SK-N-SH (cell line): ENCODE data around the gene TMEM140. TPM values are rescaled to one million over a fixed set of nuclear protein-coding genes. Genes with fewer than 3 reads are reported as not detected.

Experiments used
- CTCF ChIA-PET: fragments of 300-600, 350-600 bp; formaldehyde crosslinking; extraction: SDS; loops from one replicate; lab custom pipeline; 2021; lab: Yijun Ruan, JAX
- POLR2A ChIA-PET: fragments of 350-600 bp; sonication (Branson Sonifier 250); formaldehyde crosslinking; extraction: SDS; loops from one replicate; lab custom pipeline; 2020; ENCODE audit warnings: antibody characterized with exemption, inconsistent platforms; lab: Yijun Ruan, JAX
- DNase-seq: peaks from one replicate; pipeline ENCODE4 v3.0.0; 2012
- H2AFZ ChIP-seq: fragments of 200-600 bp; sonication (generic); 2 replicates; pipeline ENCODE4 v1.8.1; 2016; ENCODE audit warnings: antibody characterized with exemption, mild to moderate bottlenecking, low read depth
- H3F3A ChIP-seq: fragments of 200-600 bp; sonication (generic); replicated peaks from 2 replicates; pipeline ENCODE3; 2016; ENCODE audit warnings: antibody characterized with exemption, mild to moderate bottlenecking; ENCODE audit not compliant: insufficient read depth
- H3K27ac ChIP-seq, 2 experiments: fragments of 200-500 bp in 1 of 2; fragments of 200-600 bp in 1 of 2; sonication (Bioruptor generic) in 1 of 2; sonication (generic), shearing (Covaris generic) in 1 of 2; 2 replicates each; pipeline versions ENCODE4 v1.5.1 to v1.6.1; 2014 to 2016; ENCODE audit warnings: low read depth in 2 of 2, inconsistent platforms in 1 of 2, low read length in 1 of 2, mild to moderate bottlenecking in 1 of 2, mixed read lengths in 1 of 2
- H3K27me3 ChIP-seq: fragments of 200-600 bp; sonication (generic), shearing (Covaris generic); 2 replicates; pipeline ENCODE4 v1.6.1; 2016; ENCODE audit warnings: mixed run types; ENCODE audit not compliant: insufficient read depth
- H3K36me3 ChIP-seq, 2 experiments: fragments of 200-500 bp in 1 of 2; fragments of 200-600 bp in 1 of 2; sonication (Bioruptor generic) in 1 of 2; sonication (generic) in 1 of 2; replicated peaks in 1 of 2; 2 replicates each; pipeline versions ENCODE3 to v1.5.1; 2014 to 2016; ENCODE audit warnings: low read length in 1 of 2, mild to moderate bottlenecking in 1 of 2; ENCODE audit not compliant: insufficient read depth in 2 of 2, control insufficient read depth in 1 of 2
- H3K4me1 ChIP-seq, 2 experiments: fragments of 200-500 bp in 1 of 2; fragments of 200-600 bp in 1 of 2; sonication (Bioruptor generic) in 1 of 2; sonication (generic), shearing (Covaris generic) in 1 of 2; 2 replicates each; pipeline versions ENCODE4 v1.5.1 to v1.6.1; 2014 to 2016; ENCODE audit warnings: low read depth in 1 of 2, low read length in 1 of 2, mixed run types in 1 of 2; ENCODE audit not compliant: insufficient read depth in 2 of 2, control insufficient read depth in 1 of 2
- H3K4me2 ChIP-seq: fragments of 200-600 bp; sonication (generic), shearing (Covaris generic); 2 replicates; pipeline ENCODE4 v1.6.1; 2017; ENCODE audit warnings: mixed run types
- H3K4me3 ChIP-seq, 2 experiments: fragments of 200-500 bp in 1 of 2; fragments of 200-600 bp in 1 of 2; sonication (Bioruptor generic) in 1 of 2; sonication (generic), shearing (Covaris generic) in 1 of 2; 2 replicates each; pipeline versions ENCODE4 v1.5.1 to v1.8.1; 2014 to 2016; ENCODE audit warnings: low read depth in 2 of 2, inconsistent platforms in 1 of 2, low read length in 1 of 2, mild to moderate bottlenecking in 1 of 2, mixed read lengths in 1 of 2, moderate library complexity in 1 of 2
- H3K79me2 ChIP-seq: fragments of 200-600 bp; sonication (generic); 2 replicates; pipeline ENCODE4 v1.8.1; 2017; ENCODE audit warnings: mild to moderate bottlenecking; ENCODE audit not compliant: insufficient read depth
- H3K9ac ChIP-seq: fragments of 200-600 bp; sonication (generic); 2 replicates; pipeline ENCODE4 v1.6.1; 2017; ENCODE audit warnings: mixed run types
- H3K9me2 ChIP-seq: fragments of 200-600 bp; sonication (generic); 2 replicates; pipeline ENCODE4 v1.6.1; 2017; ENCODE audit warnings: mixed run types
- H3K9me3 ChIP-seq: fragments of 200-600 bp; sonication (generic); 2 replicates; pipeline ENCODE4 v1.6.1; 2017; ENCODE audit warnings: mixed run types, mild to moderate bottlenecking, moderate library complexity
- H4K20me1 ChIP-seq: fragments of 200-600 bp; sonication (generic); 2 replicates; pipeline ENCODE4 v1.6.1; 2017; ENCODE audit warnings: mild to moderate bottlenecking, mixed run types; ENCODE audit not compliant: insufficient read depth
- ELF1 ChIP-seq: IDR thresholded peaks from 2 replicates; pipeline ENCODE4 v1.4.0; 2012
- EZH2phosphoT487 ChIP-seq: fragments of 200-600 bp; sonication (generic); IDR thresholded peaks from 2 replicates; pipeline ENCODE4 v1.6.1; 2017; ENCODE audit warnings: low read depth, mixed run types, mild to moderate bottlenecking, antibody characterized with exemption, moderate library complexity, borderline replicate concordance
- GABPA ChIP-seq: IDR thresholded peaks from 2 replicates; pipeline ENCODE4 v1.4.0; 2012; ENCODE audit warnings: low read depth, mild to moderate bottlenecking
- GATA2 ChIP-seq: sonication (generic); formaldehyde crosslinking; IDR thresholded peaks from 2 replicates; pipeline ENCODE4 v1.5.0; 2020; ENCODE audit warnings: mild to moderate bottlenecking, missing genetic modification reagents
- IRF3 ChIP-seq: fragments of 150-350 bp; IDR thresholded peaks from 2 replicates; pipeline ENCODE4 v1.6.1; 2016; ENCODE audit warnings: mild to moderate bottlenecking, low read depth, low read length
- JUND ChIP-seq: IDR thresholded peaks from 2 replicates; pipeline ENCODE4 v1.4.0; 2012
- MAX ChIP-seq: IDR thresholded peaks from 2 replicates; pipeline ENCODE4 v1.4.0; 2012; ENCODE audit warnings: low read depth
- NRF1 ChIP-seq: IDR thresholded peaks from 2 replicates; pipeline ENCODE4 v1.6.1; 2012; ENCODE audit warnings: low read depth, mild to moderate bottlenecking, low read length
- REST ChIP-seq: IDR thresholded peaks from 2 replicates; pipeline ENCODE4 v1.6.1; 2012; ENCODE audit warnings: mild to moderate bottlenecking, low read depth, low read length, moderate library complexity
- RFX5 ChIP-seq: IDR thresholded peaks from 2 replicates; pipeline ENCODE4 v1.6.1; 2012; ENCODE audit warnings: mild to moderate bottlenecking, improper control_type of control experiment, low read length
- SIN3A ChIP-seq: IDR thresholded peaks from 2 replicates; pipeline ENCODE4 v1.6.1; 2012; ENCODE audit warnings: low read depth, mild to moderate bottlenecking, low read length, moderate library complexity, borderline replicate concordance
- SMC3 ChIP-seq: IDR thresholded peaks from 2 replicates; pipeline ENCODE4 v1.6.1; 2012; ENCODE audit warnings: low read depth, low read length, improper control_type of control experiment
- USF2 ChIP-seq: fragments of 150-350 bp; IDR thresholded peaks from 2 replicates; pipeline ENCODE4 v1.6.1; 2017; ENCODE audit warnings: antibody characterized with exemption, low read length, low read depth, borderline replicate concordance
- WGBS: methylation state at CpG from one replicate; pipeline ENCODE4 v1.1.6; 2017; ENCODE audit warnings: low lambda C conversion rate; 5-methylcytosine and 5-hydroxymethylcytosine counted together
- polyA plus RNA-seq, 3 experiments: library from polyadenylated mRNA; depleted of rRNA; stranded (reverse); fragments of >200 nt; gene quantifications; 2 replicates each; pipeline ENCODE4 v1.2.3, GENCODE V29; 2012

TMEM140 gene
- polyA plus RNA-seq, 1 of the 3 experiments (the other 2 are of a cell fraction) = 0.12 TPM

- ChIA-PET POLR2A (no interaction called here), CTCF (interaction anchor here (0.6 to 1.1 kb wide), 4 partner anchors 20 to 538 kb away, joined by 3 to 6 read pairs (median 4); partner anchors contain the start of gene CYREN)
- H2AFZ ChIP-seq = no peak overlapping the region
- no peaks in the 10 kb centered on the region for H3K9me3 ChIP-seq
- H4K20me1 ChIP-seq = no peaks in the 10 kb centered on the region
- H3K27me3 ChIP-seq = no peaks in the 10 kb centered on the region
- peaks cover 0 to 2% of the 10 kb centered on the region in 2 experiments; a peak in 1 of 4 replicates for H3K4me1 ChIP-seq
- no peak overlapping the region for H3K4me2 ChIP-seq
- H3K79me2 ChIP-seq = no peaks in the 10 kb centered on the region
- no peak overlapping the region for H3K9ac ChIP-seq
- H3K36me3 ChIP-seq = no peaks in the 10 kb centered on the region
- no peaks in the 10 kb centered on the region for H3F3A ChIP-seq
- no peaks in the 10 kb centered on the region for H3K9me2 ChIP-seq
- no peak overlapping the region for H3K27ac ChIP-seq
- WGBS = 31% methylated on average over 8 of the region's 8 CpGs
- DNase-seq = no peak
- no peak overlapping the region; a peak in 1 of 4 replicates for H3K4me3 ChIP-seq
- TF ChIP-seq EZH2phosphoT487 = no peak
- TF ChIP-seq IRF3 = no peak
Observed at GRCh38 chr7:135150072-135150782, 2.4 kb downstream of the TMEM140 start.

GRCh38 chr7:135151132-135151531 is 3.3 kb downstream of the TMEM140 start:
- WGBS = 63% methylated on average over 2 of the region's 2 CpGs

More at GRCh38 chr7:135151132-135151531, 3.3 kb downstream of the TMEM140 start:
- H3K9me2 ChIP-seq = no peaks in the 10 kb centered on the region
- peaks cover 0 to 2% of the 10 kb centered on the region in 2 experiments; a peak in 1 of 4 replicates for H3K4me1 ChIP-seq
- H3K4me2 ChIP-seq = no peak overlapping the region
- H3K79me2 ChIP-seq = no peaks in the 10 kb centered on the region
- DNase-seq = no peak
- no peaks in the 10 kb centered on the region; the same call in 1 of the 2 replicates for H3K9me3 ChIP-seq
- ChIA-PET POLR2A (no interaction called here), CTCF (interaction anchor here (0.6 to 1.1 kb wide), 3 partner anchors 19 to 539 kb away, joined by 3 to 6 read pairs (median 4); partner anchors contain the start of gene CYREN)
- no peaks in the 10 kb centered on the region for H4K20me1 ChIP-seq
- no peaks in the 10 kb centered on the region for H3K36me3 ChIP-seq
- H3F3A ChIP-seq = no peaks in the 10 kb centered on the region
- no peak overlapping the region for H3K4me3 ChIP-seq
- H3K27ac ChIP-seq = no peak overlapping the region
- no peak overlapping the region for H2AFZ ChIP-seq
- H3K27me3 ChIP-seq = no peaks in the 10 kb centered on the region
- no peak for TF ChIP-seq NRF1
- no peak for TF ChIP-seq SIN3A
- no peak for TF ChIP-seq JUND
- no peak for TF ChIP-seq REST
- TF ChIP-seq MAX = no peak
- no peak for TF ChIP-seq RFX5
- no peak for TF ChIP-seq GATA2 (CRISPR knock-in tag)
- no peak for TF ChIP-seq SMC3
- TF ChIP-seq GABPA = no peak
- TF ChIP-seq USF2 = no peak
- no peak for TF ChIP-seq ELF1
- no peak overlapping the region for H3K9ac ChIP-seq
